CD4-positive, CD25-positive, alpha-beta regulatory T cell (primary cell): ENCODE data around the gene ITGAD. TPM values are rescaled to one million over a fixed set of nuclear protein-coding genes. Genes with fewer than 3 reads are reported as not detected.

Experiments used
- ATAC-seq, 2 donors: fragments of 150-1000 bp; cut with Tn5 transposase; one replicate each; pipeline ENCODE4 v1.10.0; 2021; ENCODE audit warnings: low read depth in 2 of 2, moderate number of reproducible peaks in 2 of 2, moderate library complexity in 1 of 2
- DNase-seq, 3 donors: peaks; one replicate each; pipeline versions ENCODE4 v3.0.0 to v3.0.0-alpha.2; 2012 to 2022; ENCODE audit warnings: mixed read lengths in 1 of 3
- H3K27ac ChIP-seq: one replicate; pipeline ENCODE4 v1.7.0; 2013; ENCODE audit warnings: mild to moderate bottlenecking, low read length; ENCODE audit not compliant: insufficient read depth, poor library complexity, severe bottlenecking
- H3K27me3 ChIP-seq: one replicate; pipeline ENCODE4 v1.7.0; 2013; ENCODE audit warnings: low read length; ENCODE audit not compliant: control insufficient read depth, insufficient read depth
- H3K36me3 ChIP-seq: one replicate; pipeline ENCODE4 v1.7.0; 2013; ENCODE audit warnings: mild to moderate bottlenecking, low read length, moderate library complexity; ENCODE audit not compliant: control insufficient read depth, insufficient read depth
- H3K4me1 ChIP-seq: 2 replicates; pipeline ENCODE4 v1.7.0; 2013; ENCODE audit warnings: mild to moderate bottlenecking, low read length; ENCODE audit not compliant: insufficient read depth, control insufficient read depth, poor library complexity, severe bottlenecking
- H3K4me3 ChIP-seq: one replicate; pipeline ENCODE4 v1.7.0; 2013; ENCODE audit warnings: low read depth, mild to moderate bottlenecking, low read length, moderate library complexity
- H3K9me3 ChIP-seq, 2 experiments: 1 replicate in 1 of 2; 2 replicates in 1 of 2; pipeline ENCODE4 v1.7.0; 2013; ENCODE audit warnings: low read length in 2 of 2, mild to moderate bottlenecking in 1 of 2, moderate library complexity in 1 of 2; ENCODE audit not compliant: control insufficient read depth in 2 of 2
- H3K27ac Mint-ChIP-seq, 3 donors: one replicate each; pipeline ENCODE4 v1.8.0; 2020 to 2022; ENCODE audit warnings: mild to moderate bottlenecking in 3 of 3, mixed read lengths in 3 of 3, moderate library complexity in 2 of 3
- H3K27me3 Mint-ChIP-seq: one replicate; pipeline ENCODE4 v1.8.0; 2022; ENCODE audit warnings: mild to moderate bottlenecking, mixed read lengths
- H3K36me3 Mint-ChIP-seq: one replicate; pipeline ENCODE4 v1.8.0; 2020; ENCODE audit warnings: mixed read lengths
- H3K4me1 Mint-ChIP-seq, 4 donors: one replicate each; pipeline ENCODE4 v1.8.0; 2020 to 2022; ENCODE audit warnings: mixed read lengths in 4 of 4, mild to moderate bottlenecking in 1 of 4
- H3K4me3 Mint-ChIP-seq, 4 donors: one replicate each; pipeline ENCODE4 v1.8.0; 2020 to 2022; ENCODE audit warnings: mild to moderate bottlenecking in 4 of 4, mixed read lengths in 4 of 4, moderate library complexity in 3 of 4
- H3K9me3 Mint-ChIP-seq, 7 donors: one replicate each; pipeline ENCODE4 v1.8.0; 2020 to 2022; ENCODE audit warnings: mixed read lengths in 7 of 7, mild to moderate bottlenecking in 3 of 7, moderate library complexity in 2 of 7
- polyA plus RNA-seq, 4 donors: library from polyadenylated mRNA; unstranded; fragments of 300-500 nt; fragmentation: Illumina TruSeq; gene quantifications; one replicate each; pipeline ENCODE4 v1.2.3, GENCODE V29; 2021
- total RNA-seq: library from RNA; stranded (reverse); gene quantifications from one replicate; pipeline ENCODE4 v1.2.3, GENCODE V29; 2022

Gene ITGAD
- total and polyA plus RNA-seq, 5 donors from 2014 or later: not detected

- Histone ChIP-seq H3K36me3 (no peaks in the 10 kb centered on the region), H3K4me3 (no peak overlapping the region), H3K4me1 (no peaks in the 10 kb centered on the region), H3K27me3 (no peaks in the 10 kb centered on the region), H3K9me3 (no peaks in the 10 kb centered on the region), H3K27ac (no peak overlapping the region)
- no peaks in the 10 kb centered on the region for H3K36me3 Mint-ChIP-seq
- H3K4me1 Mint-ChIP-seq: peaks cover 0 to 5% (median 2%) of the 10 kb centered on the region in 4 donors
- no peaks in the 10 kb centered on the region for H3K27me3 Mint-ChIP-seq
- peak overlapping the region in 1 of 3 donors; percentile 82 for H3K27ac Mint-ChIP-seq
- ATAC-seq (no peak), DNase-seq (no peak)
- no peaks in the 10 kb centered on the region for H3K9me3 Mint-ChIP-seq
- no peak overlapping the region for H3K4me3 Mint-ChIP-seq
These were observed 31.7 kb upstream of the ITGAD start for GRCh38 chr16:31361201-31362110.

GRCh38 chr16:31362476-31363405, 30.4 kb upstream of the ITGAD start:
- no peak overlapping the region for H3K27ac ChIP-seq
- H3K27me3 ChIP-seq: no peaks in the 10 kb centered on the region
- no peak overlapping the region for H3K4me3 Mint-ChIP-seq
- H3K36me3 Mint-ChIP-seq: no peaks in the 10 kb centered on the region
- H3K4me1 ChIP-seq: no peaks in the 10 kb centered on the region
- H3K36me3 ChIP-seq: no peaks in the 10 kb centered on the region
- no peak overlapping the region for H3K4me3 ChIP-seq
- DNase-seq (no peak), ATAC-seq (no peak)
- peaks cover 3% of the 10 kb centered on the region for H3K27me3 Mint-ChIP-seq
- no peaks in the 10 kb centered on the region for H3K9me3 ChIP-seq
- no peaks in the 10 kb centered on the region for H3K9me3 Mint-ChIP-seq
- H3K4me1 Mint-ChIP-seq: peaks cover 0 to 7% (median 5%) of the 10 kb centered on the region in 4 donors
- H3K27ac Mint-ChIP-seq: no peak overlapping the region

GRCh38 chr16:31363721-31364120, 29.4 kb upstream of the ITGAD start:
- H3K27me3 ChIP-seq: no peaks in the 10 kb centered on the region
- H3K36me3 Mint-ChIP-seq: no peaks in the 10 kb centered on the region
- no peaks in the 10 kb centered on the region for H3K9me3 ChIP-seq
- no peak overlapping the region for H3K4me3 ChIP-seq
- no peak overlapping the region for H3K27ac Mint-ChIP-seq
- DNase-seq (no peak), ATAC-seq (no peak)
- H3K4me1 ChIP-seq: no peaks in the 10 kb centered on the region
- no peaks in the 10 kb centered on the region for H3K36me3 ChIP-seq
- H3K4me1 Mint-ChIP-seq: peaks cover 0 to 5% (median 4%) of the 10 kb centered on the region in 4 donors
- no peak overlapping the region for H3K4me3 Mint-ChIP-seq
- peaks cover 5% of the 10 kb centered on the region for H3K27me3 Mint-ChIP-seq
- no peaks in the 10 kb centered on the region for H3K9me3 Mint-ChIP-seq
- H3K27ac ChIP-seq: no peak overlapping the region

GRCh38 chr16:31364421-31364820, 28.7 kb upstream of the ITGAD start:
- DNase-seq (no peak), ATAC-seq (no peak)
- Mint-ChIP-seq H3K27me3 (peaks cover 5% of the 10 kb centered on the region), H3K27ac (peak overlapping the region in 1 of 3 donors; percentile 9), H3K9me3 (no peaks in the 10 kb centered on the region), H3K4me1 (peaks cover 0 to 5% (median 4%) of the 10 kb centered on the region in 4 donors), H3K36me3 (no peaks in the 10 kb centered on the region), H3K4me3 (no peak overlapping the region)
- Histone ChIP-seq H3K27ac (no peak overlapping the region), H3K4me1 (no peaks in the 10 kb centered on the region), H3K9me3 (no peaks in the 10 kb centered on the region), H3K36me3 (no peaks in the 10 kb centered on the region), H3K4me3 (no peak overlapping the region), H3K27me3 (no peaks in the 10 kb centered on the region)

- no peak for ATAC-seq
- Histone ChIP-seq H3K27ac (no peak overlapping the region), H3K36me3 (no peaks in the 10 kb centered on the region), H3K4me3 (no peak overlapping the region), H3K4me1 (no peaks in the 10 kb centered on the region), H3K27me3 (no peaks in the 10 kb centered on the region), H3K9me3 (no peaks in the 10 kb centered on the region)
- DNase-seq: no peak
- Mint-ChIP-seq H3K9me3 (no peaks in the 10 kb centered on the region), H3K4me1 (peaks cover 0 to 5% (median 4%) of the 10 kb centered on the region in 4 donors), H3K27ac (no peak overlapping the region), H3K27me3 (peaks cover 5% of the 10 kb centered on the region), H3K36me3 (no peaks in the 10 kb centered on the region), H3K4me3 (no peak overlapping the region)
These were observed 27.8 kb upstream of the ITGAD start for GRCh38 chr16:31365131-31365865.

GRCh38 chr16:31367853-31368252, 25.3 kb upstream of the ITGAD start:
- no peaks in the 10 kb centered on the region for H3K36me3 Mint-ChIP-seq
- no peaks in the 10 kb centered on the region for H3K36me3 ChIP-seq
- no peak overlapping the region for H3K4me3 ChIP-seq
- no peaks in the 10 kb centered on the region for H3K27me3 ChIP-seq
- DNase-seq (no peak), ATAC-seq (no peak)
- H3K9me3 ChIP-seq: no peaks in the 10 kb centered on the region
- no peak overlapping the region for H3K27ac Mint-ChIP-seq
- H3K27ac ChIP-seq: no peak overlapping the region
- peaks cover 5% of the 10 kb centered on the region for H3K27me3 Mint-ChIP-seq
- H3K4me1 Mint-ChIP-seq: peaks cover 0 to 5% (median 4%) of the 10 kb centered on the region in 4 donors
- no peaks in the 10 kb centered on the region for H3K4me1 ChIP-seq
- no peaks in the 10 kb centered on the region for H3K9me3 Mint-ChIP-seq
- H3K4me3 Mint-ChIP-seq: no peak overlapping the region

- no peaks in the 10 kb centered on the region for H3K27me3 ChIP-seq
- no peak overlapping the region for H3K27ac Mint-ChIP-seq
- no peak overlapping the region for H3K4me3 ChIP-seq
- H3K27me3 Mint-ChIP-seq: peaks cover 10% of the 10 kb centered on the region
- no peaks in the 10 kb centered on the region for H3K36me3 Mint-ChIP-seq
- H3K27ac ChIP-seq: no peak overlapping the region
- H3K4me1 ChIP-seq: no peaks in the 10 kb centered on the region
- H3K9me3 ChIP-seq: no peaks in the 10 kb centered on the region
- no peaks in the 10 kb centered on the region for H3K36me3 ChIP-seq
- no peak for ATAC-seq
- H3K4me3 Mint-ChIP-seq: no peak overlapping the region
- peaks cover 0 to 5% (median 4%) of the 10 kb centered on the region in 4 donors for H3K4me1 Mint-ChIP-seq
- no peak for DNase-seq
- H3K9me3 Mint-ChIP-seq: peaks cover 0 to 9% (median 1%) of the 10 kb centered on the region in 7 donors
These were observed 22.1 kb upstream of the ITGAD start for GRCh38 chr16:31371008-31371407.
